Ovary (tissue), 9 donors: ENCODE results near the gene GUCD1. TPM values are rescaled to one million over a fixed set of nuclear protein-coding genes. Genes with fewer than 3 reads are reported as not detected.
"Not testable (repeated sequence)": the region's sequence is repeated elsewhere in the genome, so short reads cannot be mapped to it uniquely, and the experiment has no call there.

ENCODE experiments used
- DNase-seq, 5 donors: peaks; one replicate each; pipeline ENCODE4 v3.0.0-alpha.2; 2019 to 2020
- H3K27ac ChIP-seq, 2 donors: fragments of 200-600 bp; one replicate each; pipeline versions ENCODE4 v1.5.1 to v1.8.0; 2019 to 2022
- H3K27me3 ChIP-seq: fragments of 200-600 bp; one replicate; pipeline ENCODE4 v1.8.0; 2022
- H3K36me3 ChIP-seq: fragments of 200-600 bp; sonication (generic); one replicate; pipeline ENCODE4 v1.5.1; 2019
- H3K4me1 ChIP-seq: one replicate; pipeline ENCODE4 v1.8.1; 2013; ENCODE audit warnings: mild to moderate bottlenecking, moderate library complexity; ENCODE audit not compliant: insufficient read depth
- H3K4me3 ChIP-seq: fragments of 200-600 bp; sonication (generic); one replicate; pipeline ENCODE4 v1.5.1; 2017
- H3K9me3 ChIP-seq, 2 donors: fragments of 200-600 bp in 1 of 2; sonication (generic) in 1 of 2; one replicate each; pipeline versions ENCODE4 v1.5.1 to v1.8.1; 2013 to 2019; ENCODE audit warnings: mild to moderate bottlenecking in 1 of 2, moderate library complexity in 1 of 2
- EP300 ChIP-seq: sonication (generic); formaldehyde crosslinking; IDR thresholded peaks from one replicate; pipeline ENCODE4 v1.6.1; 2017; ENCODE audit warnings: antibody characterized with exemption
- POLR2A ChIP-seq: fragments of 450-650 bp; IDR thresholded peaks from one replicate; pipeline ENCODE4 v1.6.1; 2017; ENCODE audit warnings: antibody characterized with exemption, mild to moderate bottlenecking, moderate library complexity
- WGBS, 3 donors: extraction: QIAGEN DNeasy Blood & Tissue Kit in 1 of 3; methylation state at CpG; one replicate each; pipeline versions ENCODE4 v1.1.5 to v1.1.7; 2013 to 2017; 5-methylcytosine and 5-hydroxymethylcytosine counted together
- intact Hi-C, 4 donors: fragments of 100-400 bp; cut with DNase I; formaldehyde crosslinking; loops; one replicate each; pipeline versions ENCODE4 v1.11.0 to v1.15.1; 2022 to 2023
- polyA plus RNA-seq, 2 donors: library from polyadenylated mRNA; stranded (reverse); fragments of 200-250 nt in 1 of 2; fragments of 350-450 nt in 1 of 2; fragmentation: Illumina TruSeq in 1 of 2; extraction: RNeasy Lipid Tissue Mini Kit (QIAGEN cat#74804) in 1 of 2; gene quantifications; one replicate each; pipeline ENCODE4 v1.2.3, GENCODE V29; 2013 to 2014
- total RNA-seq, 7 donors: library from RNA; depleted of rRNA in 2 of 7; stranded (reverse); fragments of >200 nt in 2 of 7; fragmentation: NEBNext Ultra II Directional in 3 of 7; extraction: Animal tissue kit (Norgen Biotek cat#: 25700) in 3 of 7; gene quantifications; one replicate each; pipeline versions ENCODE4 v1.1.0 to v1.2.4, GENCODE V29; 2016 to 2023
- TF ChIP-seq, protein P1 (sequence below), 3 donors: fragments of 450-650 bp in 2 of 3; fragments of 200-600 bp in 1 of 3; IDR thresholded peaks; one replicate each; pipeline versions ENCODE4 v1.5.1 to v1.8.0; 2016 to 2022; ENCODE audit warnings: antibody characterized with exemption in 3 of 3, mild to moderate bottlenecking in 1 of 3
- donor health status: DM: no; HTN: no; CAD: no; lungs with moderate emphysema.
- donor health status: DM: no; HTN: no; CAD: no.
- donor health status: Bipolar disorder and iron deficiency.
- donor health status: DM: yes; HTN: yes; CAD: no.
- donor health status: DM: no; HTN: no; CAD: no.
- donor health status: DM: yes; HTN: yes; CAD: no.

GUCD1 gene
- total and polyA plus RNA-seq, 9 donors: 30.3 to 85.4 (median 55.4) TPM

- DNase-seq: no peak
These were observed 4.5 kb upstream of the GUCD1 start for GRCh38 chr22:24559471-24559870.

DNA sequence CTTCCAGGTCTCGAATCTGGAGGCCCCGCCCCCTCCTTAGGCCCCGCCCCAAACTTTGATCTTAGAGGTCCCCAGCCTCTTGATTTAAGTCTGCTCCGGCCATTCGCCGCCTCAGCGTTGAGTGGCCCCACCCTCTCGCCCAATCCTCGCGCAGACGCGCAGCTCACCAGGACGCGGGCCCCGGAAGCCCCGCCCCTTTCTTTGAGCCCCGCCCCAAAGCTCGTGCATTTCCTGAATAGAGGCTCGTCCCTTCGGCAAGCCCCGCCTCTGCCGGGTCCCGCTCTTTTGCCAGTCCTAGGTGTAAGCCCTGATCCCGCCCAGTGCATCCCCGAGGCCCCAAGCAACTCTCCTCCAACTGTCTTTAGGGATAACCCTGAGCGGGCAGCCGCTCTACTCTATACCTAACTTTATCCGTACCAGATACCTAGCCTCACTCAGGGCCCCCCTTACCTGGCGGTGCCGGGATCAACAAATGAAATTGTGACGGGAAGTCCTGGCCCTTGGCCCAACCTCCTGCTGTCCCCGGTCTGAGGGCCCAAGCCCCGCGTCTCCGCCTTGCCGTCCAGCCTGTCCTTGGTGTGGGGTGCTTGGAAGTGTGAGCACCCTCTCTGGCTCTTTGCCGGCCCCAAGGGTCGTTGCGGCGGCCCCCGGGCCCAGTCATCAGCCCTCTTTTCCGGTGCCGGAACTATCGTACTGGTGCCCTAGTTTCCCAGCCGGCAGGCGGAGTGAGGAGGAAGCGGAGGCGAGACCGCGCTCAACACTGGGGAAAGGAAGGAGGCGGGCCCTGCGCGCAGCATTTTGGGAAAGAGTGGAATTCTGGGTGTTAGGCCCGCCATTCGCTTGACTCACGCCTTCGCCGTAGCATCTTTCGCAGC is 464 bp upstream of the GUCD1 start, which contains the start of gene SNRPD3:
TSS of gene SNRPD3 (plus strand) at position 835 of the 875 bp plus-strand sequence. CDS start 1,676 bp downstream, outside the sequence.
- no peaks in the 10 kb centered on the region for H3K9me3 ChIP-seq
- intact Hi-C loops: no loop called here
- WGBS, 3 donors: 0 to 1% (median 0%) methylated on average over 53 to 59 of the region's 59 CpGs
- no peaks in the 10 kb centered on the region for H3K27me3 ChIP-seq
- peak; percentile 100 for DNase-seq
- H3K4me1 ChIP-seq: peaks cover 12% of the 10 kb centered on the region
- TF ChIP-seq POLR2A (peak; percentile 61), EP300 (peak; percentile 71)
- TF ChIP-seq, protein P1, sequence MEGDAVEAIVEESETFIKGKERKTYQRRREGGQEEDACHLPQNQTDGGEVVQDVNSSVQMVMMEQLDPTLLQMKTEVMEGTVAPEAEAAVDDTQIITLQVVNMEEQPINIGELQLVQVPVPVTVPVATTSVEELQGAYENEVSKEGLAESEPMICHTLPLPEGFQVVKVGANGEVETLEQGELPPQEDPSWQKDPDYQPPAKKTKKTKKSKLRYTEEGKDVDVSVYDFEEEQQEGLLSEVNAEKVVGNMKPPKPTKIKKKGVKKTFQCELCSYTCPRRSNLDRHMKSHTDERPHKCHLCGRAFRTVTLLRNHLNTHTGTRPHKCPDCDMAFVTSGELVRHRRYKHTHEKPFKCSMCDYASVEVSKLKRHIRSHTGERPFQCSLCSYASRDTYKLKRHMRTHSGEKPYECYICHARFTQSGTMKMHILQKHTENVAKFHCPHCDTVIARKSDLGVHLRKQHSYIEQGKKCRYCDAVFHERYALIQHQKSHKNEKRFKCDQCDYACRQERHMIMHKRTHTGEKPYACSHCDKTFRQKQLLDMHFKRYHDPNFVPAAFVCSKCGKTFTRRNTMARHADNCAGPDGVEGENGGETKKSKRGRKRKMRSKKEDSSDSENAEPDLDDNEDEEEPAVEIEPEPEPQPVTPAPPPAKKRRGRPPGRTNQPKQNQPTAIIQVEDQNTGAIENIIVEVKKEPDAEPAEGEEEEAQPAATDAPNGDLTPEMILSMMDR (IDR thresholded peaks at IDR 0.05): peak in 2 of 3 donors; percentile 54 to 66
- no peaks in the 10 kb centered on the region for H3K36me3 ChIP-seq
- H3K27ac ChIP-seq: peak within 1 kb of the TSS; percentile 88 to 92
- peak within 1 kb of the TSS; percentile 90 for H3K4me3 ChIP-seq

More at GRCh38 chr22:24559471-24559870, 4.5 kb upstream of the GUCD1 start:
- Histone ChIP-seq H3K27me3 (no peaks in the 10 kb centered on the region), H3K4me1 (peaks cover 6% of the 10 kb centered on the region), H3K36me3 (no peaks in the 10 kb centered on the region), H3K9me3 (no peaks in the 10 kb centered on the region), H3K27ac (no peak overlapping the region), H3K4me3 (no peak overlapping the region)
- TF ChIP-seq, protein P1 (IDR thresholded peaks at IDR 0.05): no peak
- TF ChIP-seq EP300 (no peak), POLR2A (no peak)
- intact Hi-C loops: no loop called here
- 35 to 43% (median 40%) methylated on average over 4 of the region's 4 CpGs for WGBS, 3 donors

- WGBS, 3 donors: 11 to 20% (median 12%) methylated on average over 11 to 12 of the region's 12 CpGs
- H3K27ac ChIP-seq: peak overlapping the region in 1 of 2 donors; percentile 92
- intact Hi-C loops: no loop called here
- H3K27me3 ChIP-seq: no peaks in the 10 kb centered on the region
- DNase-seq: peak in 4 of 5 donors; percentile 28 to 52 (median 41)
- no peaks in the 10 kb centered on the region for H3K36me3 ChIP-seq
- TF ChIP-seq POLR2A (no peak), EP300 (no peak)
- TF ChIP-seq, protein P1 (IDR thresholded peaks at IDR 0.05): no peak
- no peaks in the 10 kb centered on the region for H3K9me3 ChIP-seq
- peak overlapping the region; percentile 90 for H3K4me3 ChIP-seq
- peaks cover 12% of the 10 kb centered on the region for H3K4me1 ChIP-seq
These were observed 1.2 kb downstream of the GUCD1 start for GRCh38 chr22:24553597-24554312.

GRCh38 chr22:24552503-24553286 is 2.2 kb downstream of the GUCD1 start:
- H3K27ac ChIP-seq, DNase-seq, H3K4me3 ChIP-seq, H3K36me3 ChIP-seq, H3K27me3 ChIP-seq, intact Hi-C loops, H3K9me3 ChIP-seq: not testable (repeated sequence)
- WGBS, 3 donors: 83 to 87% (median 86%) methylated on average over 10 of the region's 10 CpGs
- H3K4me1 ChIP-seq: peaks cover 12% of the 10 kb centered on the region
